ENCODE results near the gene TEX30. TPM values are rescaled to one million over a fixed set of nuclear protein-coding genes. Genes with fewer than 3 reads are reported as not detected.
A peak's percentile ranks its signal among the peaks of the same experiment; 100 is the strongest.

Gene TEX30
- total RNA-seq, result 6.8 TPM

DNA sequence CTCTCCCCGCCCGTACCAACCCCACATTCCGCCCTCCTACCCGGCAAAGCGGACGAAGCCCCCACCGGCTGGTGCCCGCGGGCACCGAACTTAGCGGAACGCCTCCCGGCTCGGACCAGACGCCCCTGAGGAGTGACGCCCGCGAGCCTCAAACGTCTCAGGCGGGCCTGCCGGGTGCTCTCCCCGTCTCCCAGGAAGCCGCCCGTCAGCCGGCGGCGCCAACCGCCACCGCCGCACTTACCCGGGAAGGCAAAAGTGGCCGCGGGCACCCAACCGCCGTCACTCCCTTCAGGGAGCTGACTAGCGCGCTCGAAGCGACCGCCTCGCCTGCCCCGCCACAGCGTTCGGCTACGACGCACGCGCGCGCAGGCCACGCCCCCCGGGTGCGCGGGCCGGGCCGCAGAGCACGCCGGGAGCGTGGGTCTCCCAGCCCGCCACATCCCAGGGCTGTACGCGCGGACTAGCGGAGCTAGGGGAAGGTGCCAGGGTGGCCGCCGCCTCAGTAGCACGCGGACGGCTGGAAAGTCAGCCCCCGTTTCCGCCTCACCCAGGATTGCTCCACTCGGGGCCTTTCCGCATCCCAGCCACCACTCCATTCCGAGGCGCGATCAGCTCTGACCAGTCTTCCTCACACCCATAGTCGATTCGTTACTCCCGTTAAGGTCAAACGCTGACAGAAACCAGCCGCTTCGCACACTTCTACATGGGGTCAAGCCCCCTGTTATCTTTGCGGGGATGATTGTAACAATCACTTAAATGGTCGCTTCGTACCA lies at the start of gene TEX30:
Gene TEX30 (minus strand): TSS at position 346 of the 773 bp plus-strand sequence. CDS start 3,760 bp downstream, outside the sequence.
- intact Hi-C loops (cut with DNase I), result loop anchor here (10.0 kb wide), 1 partner anchor 179 kb away; the partner anchor contains the start of gene TPP2
- peak; percentile 98 for ATAC-seq
- DNase-seq (ENCODE audit: low spot score), result peak; percentile 89

DNA sequence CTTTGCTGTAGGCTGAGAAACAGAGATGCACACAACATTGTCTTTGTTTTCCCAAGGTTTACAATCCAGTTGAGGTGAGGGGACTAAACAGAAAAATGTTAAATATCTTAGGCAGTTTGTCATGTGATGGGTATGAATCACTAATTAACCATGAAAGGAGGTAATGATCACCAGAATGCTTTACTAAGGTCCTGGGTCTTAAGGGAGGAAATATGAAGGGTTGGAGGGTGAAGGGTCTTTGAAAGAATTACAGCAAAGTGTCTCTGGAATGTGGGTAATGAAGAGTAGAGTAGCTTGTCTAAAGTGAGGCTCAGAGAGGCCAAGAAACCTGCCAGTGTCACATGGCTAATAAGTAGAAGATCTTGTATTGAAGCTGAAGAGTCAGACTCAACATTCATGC lies 44.3 kb upstream of the TEX30 start:
- intact Hi-C loops (cut with DNase I), result no loop called here
- ATAC-seq, result no peak
- DNase-seq (ENCODE audit: low spot score), result no peak

DNA sequence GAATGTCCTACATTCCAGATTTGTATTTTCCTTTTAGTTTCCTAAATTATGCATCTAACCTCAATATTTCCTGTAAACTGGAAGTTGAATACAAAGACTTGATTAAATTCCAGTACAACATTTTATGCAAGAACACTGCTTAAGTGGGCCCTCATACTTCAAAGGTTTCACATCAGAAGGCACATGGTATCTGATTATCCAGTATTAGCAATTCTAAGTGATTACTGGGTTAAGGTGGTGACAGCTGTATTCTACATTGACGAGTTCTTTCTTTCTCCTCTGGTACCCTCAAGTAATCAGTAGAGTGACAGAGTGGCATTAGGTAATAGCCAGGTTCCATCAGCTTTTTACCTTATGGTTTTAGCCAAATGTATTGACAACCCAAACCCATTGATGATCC lies 43.7 kb upstream of the TEX30 start:
- ATAC-seq, result no peak
- intact Hi-C loops (cut with DNase I), result no loop called here
- no peak for DNase-seq (ENCODE audit: low spot score)

DNA sequence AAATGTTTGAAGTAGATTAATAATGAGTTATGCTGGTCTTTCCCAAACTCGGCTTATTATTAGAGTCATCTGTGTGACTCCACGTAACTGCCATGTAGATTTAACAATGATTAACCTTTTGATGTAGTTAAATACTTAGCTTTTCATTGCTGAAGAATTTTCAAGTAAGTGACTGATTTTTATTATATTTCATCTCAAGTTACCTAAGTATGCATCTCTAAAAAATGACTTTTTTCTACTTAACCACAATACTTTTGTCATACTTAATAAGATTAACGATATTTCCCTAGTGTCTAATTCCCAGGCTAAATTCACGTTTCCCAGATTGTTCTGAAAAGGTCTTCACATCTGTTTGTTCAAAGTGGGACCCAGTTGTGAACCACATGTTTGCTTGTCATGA lies 43.1 kb upstream of the TEX30 start:
- DNase-seq (ENCODE audit: low spot score) (no peak), ATAC-seq (no peak)
- intact Hi-C loops (cut with DNase I), result no loop called here

DNA sequence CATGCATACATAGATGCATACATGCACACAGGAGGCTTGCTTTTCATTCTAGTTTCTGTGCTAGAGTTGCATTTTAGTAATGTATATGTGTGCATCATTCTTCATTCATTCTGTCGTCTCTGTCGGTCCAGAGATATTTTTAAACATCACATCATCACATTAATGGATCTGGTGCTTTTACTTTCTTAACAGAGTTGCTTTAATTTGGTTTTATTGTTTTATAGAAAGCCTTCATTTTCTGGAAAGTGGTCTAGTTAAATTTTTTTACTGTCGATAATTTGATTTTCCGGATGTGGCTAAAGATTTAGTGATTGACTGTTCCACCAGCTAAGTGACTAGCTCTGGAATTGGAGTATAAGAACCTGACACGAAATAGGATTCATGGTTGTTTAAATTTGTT lies 42.2 kb upstream of the TEX30 start:
- no peak for ATAC-seq
- intact Hi-C loops (cut with DNase I), result no loop called here

DNA sequence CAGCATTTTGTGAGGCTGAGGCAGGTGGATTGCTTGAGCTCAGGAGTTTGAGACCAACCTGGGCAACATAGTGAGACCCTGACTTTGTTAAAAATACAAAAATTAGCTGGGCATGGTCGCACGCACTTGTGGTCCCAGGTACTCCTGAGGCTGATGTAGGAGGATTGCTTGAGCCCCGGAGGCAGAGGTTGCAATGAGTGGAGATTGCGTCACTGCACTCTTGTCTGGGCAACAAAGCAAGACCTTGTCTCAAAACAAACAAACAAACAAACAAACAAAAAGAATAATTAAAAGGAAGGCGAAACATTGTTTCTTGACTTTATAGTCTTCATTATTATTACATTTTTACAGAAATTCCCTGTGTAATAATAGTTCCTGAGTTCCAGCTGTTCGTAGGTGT lies 41.2 kb upstream of the TEX30 start:
- DNase-seq (ENCODE audit: low spot score) (no peak), ATAC-seq (no peak)
- intact Hi-C loops (cut with DNase I), result no loop called here

More for the DNA sequence above, 42.2 kb upstream of the TEX30 start:
- no peak for DNase-seq (ENCODE audit: low spot score)

DNA sequence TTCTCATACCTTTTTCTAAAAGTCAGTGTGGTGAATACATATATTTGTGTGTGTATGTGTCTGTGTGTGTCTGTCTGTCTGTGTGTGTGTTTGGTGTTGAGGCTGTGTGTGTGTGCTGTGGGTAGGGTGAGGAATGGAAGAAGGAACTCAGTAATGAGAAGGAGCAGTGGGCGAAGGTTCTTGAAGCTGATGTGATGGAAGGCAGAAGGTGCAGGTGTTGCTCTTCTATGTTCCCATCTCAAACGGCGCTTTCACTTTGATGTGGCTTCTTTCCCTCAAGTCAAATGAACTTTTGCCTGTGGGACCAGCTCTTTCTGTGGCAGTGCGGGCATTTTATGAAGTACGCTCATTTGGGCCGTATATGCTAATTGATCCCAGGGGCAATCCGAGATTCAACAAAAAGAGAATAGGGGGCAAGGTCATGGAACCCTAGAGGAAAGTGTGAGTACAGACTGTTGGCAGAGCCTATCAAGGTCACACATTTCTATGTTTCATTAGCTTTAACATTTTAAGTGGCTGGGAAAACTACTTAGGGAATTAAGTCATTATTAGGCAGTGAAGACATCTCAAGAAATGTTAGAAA lies 40.5 kb upstream of the TEX30 start:
- DNase-seq (ENCODE audit: low spot score) (no peak), ATAC-seq (no peak)
- intact Hi-C loops (cut with DNase I), result no loop called here

DNA sequence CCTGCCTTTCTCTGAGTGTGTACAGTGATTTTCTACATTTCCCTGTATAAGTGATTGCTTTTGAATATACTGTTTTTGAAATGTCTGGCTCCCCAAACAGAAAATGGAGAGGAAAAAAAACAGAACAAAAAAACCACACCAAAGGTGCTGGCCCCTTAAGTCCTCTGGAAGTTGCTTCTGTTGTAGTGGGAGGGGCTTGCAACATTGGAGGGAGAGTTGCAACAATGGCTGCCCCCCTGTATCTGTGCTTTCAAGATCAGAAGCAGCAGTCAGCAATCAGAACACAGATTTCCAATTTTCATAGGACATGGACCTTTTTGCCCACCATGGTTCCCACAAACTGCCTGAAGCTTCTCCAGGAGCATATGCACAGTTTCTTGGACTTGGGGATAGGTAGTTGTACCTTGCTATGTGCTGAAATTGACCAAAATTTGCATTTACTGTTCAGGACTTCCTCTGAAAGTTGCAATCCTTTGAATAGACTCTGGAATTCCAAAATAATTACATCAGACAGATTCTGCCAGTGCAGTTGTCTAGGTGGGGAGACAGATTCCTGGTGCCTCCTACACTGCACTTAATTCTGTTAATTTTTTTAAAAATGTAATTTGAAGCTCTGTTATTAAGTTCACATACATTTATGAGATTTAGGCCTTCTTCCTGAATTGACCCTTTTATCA lies 39.2 kb upstream of the TEX30 start:
- ATAC-seq (no peak), DNase-seq (ENCODE audit: low spot score) (no peak)

DNA sequence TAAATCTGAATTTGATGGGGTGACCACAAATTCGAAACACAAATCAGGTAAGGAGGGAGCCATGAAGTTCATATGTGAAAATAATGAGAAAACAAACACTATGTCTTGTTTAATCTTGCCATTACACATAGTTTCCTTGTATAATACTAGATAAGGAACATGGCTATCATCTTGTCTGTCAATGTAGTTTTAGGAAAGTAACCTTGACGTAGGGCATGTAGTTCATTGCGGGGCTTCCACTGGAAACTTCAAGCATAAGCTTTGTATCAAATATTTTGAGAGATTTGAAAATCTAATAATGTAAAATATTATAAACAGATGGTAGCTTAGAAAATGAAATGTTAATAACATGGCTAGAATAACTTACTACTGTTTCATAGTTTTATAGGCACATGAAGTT lies 34.1 kb upstream of the TEX30 start:
- DNase-seq (ENCODE audit: low spot score) (no peak), ATAC-seq (no peak)
- intact Hi-C loops (cut with DNase I), result no loop called here

More for the DNA sequence above, 39.2 kb upstream of the TEX30 start:
- intact Hi-C loops (cut with DNase I), result no loop called here

DNA sequence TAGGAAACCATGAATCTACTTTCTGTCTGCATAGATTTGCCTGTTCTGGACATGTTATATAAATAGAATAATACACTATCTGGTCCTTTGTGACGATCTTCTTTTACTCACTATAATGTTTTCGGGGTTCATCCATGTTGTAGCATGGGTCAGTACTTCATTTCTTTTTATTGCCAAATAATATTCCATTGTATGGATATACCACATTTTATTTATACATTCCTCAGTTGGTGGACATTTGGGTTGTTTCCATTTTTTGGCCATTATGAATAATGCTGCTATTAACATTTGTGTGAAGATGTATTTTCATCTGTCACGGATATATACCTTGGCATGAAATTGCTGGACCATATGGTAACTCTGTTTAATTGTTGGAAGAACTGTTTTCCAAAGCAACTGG lies 32.1 kb upstream of the TEX30 start:
- intact Hi-C loops (cut with DNase I), result no loop called here
- ATAC-seq (no peak), DNase-seq (ENCODE audit: low spot score) (no peak)

DNA sequence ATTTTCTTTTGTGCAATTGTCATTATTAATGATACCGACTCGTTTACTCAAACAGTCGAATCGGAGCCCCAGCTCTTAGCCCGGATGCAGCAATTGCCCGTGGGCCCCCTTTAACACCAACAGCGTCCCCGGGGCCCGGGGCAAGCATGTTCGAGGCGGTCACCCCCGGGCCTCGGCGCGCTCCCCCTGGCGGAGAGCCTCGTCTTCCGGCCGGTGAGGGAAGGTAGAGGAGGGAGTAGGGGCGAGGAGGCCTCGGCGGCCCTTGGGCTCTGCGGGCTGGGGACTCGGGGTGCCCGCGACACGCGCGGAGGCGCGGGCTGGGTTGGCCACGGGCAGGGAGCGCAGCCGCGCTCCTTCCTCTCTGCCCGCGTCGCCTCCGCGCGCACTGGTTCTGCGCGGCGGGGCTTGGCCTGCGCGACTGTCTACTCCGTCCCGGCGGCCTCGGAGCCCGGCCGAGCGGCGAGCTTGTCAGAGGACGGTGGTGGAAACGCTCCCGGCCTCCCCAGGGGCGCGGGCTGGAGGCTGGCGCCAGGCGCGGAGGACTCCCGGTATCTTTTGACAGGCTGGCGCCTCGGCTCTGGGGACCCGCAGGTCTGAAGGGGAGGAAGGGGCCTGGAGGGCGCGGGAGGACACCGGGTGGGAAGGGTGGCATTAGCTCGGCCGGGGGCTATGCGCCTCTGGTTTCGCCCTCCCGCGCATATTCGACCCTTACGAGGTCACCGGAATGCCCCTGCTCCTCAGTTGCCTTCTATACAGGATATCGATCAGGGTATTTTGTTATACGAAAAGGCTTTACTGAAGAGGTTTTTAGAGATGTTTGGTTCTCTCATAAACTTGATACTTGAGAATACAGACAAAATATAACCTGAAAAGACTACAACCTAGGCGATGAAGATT lies 26.8 kb upstream of the TEX30 start:
- ATAC-seq, result peak; percentile 85
- DNase-seq (ENCODE audit: low spot score), result peak; percentile 89
- intact Hi-C loops (cut with DNase I), result no loop called here

DNA sequence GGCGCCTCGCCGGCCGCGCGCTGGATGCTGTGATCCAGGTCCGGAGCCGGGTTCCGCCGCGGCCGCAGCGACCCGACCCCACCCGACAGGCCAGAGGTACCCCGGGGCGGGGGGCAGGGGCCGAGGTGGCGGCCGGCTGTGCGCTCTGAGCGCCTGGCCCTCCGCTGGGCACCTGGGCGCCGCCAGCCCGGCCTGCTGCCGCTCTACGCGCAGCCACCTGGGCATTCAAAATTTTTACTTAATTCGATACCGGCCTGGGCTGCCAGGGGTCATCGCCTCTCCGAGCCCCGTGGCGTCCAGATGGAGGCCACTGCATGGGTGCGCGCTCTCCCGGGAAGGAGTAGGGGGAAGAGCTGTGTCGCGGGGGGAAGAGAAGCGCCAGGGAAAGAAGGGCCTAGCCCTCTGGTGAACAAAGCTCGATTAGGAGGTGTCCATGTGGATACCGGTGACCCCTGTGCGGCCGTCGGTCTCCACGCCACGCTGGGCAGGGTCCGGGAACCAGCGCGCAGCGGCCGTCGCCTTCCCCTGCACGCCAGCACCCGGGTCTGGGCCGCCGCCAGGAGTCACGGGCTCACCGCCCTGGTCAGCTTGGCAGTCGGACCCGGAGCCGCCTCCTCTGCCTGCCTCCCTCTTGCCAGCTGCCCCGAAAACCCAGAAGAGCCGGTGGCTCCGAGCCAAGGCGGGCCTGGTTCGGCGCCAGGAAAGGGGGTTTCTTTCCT lies 26.0 kb upstream of the TEX30 start:
- ATAC-seq, result peak; percentile 57
- DNase-seq (ENCODE audit: low spot score), result peak; percentile 65
- intact Hi-C loops (cut with DNase I), result no loop called here

DNA sequence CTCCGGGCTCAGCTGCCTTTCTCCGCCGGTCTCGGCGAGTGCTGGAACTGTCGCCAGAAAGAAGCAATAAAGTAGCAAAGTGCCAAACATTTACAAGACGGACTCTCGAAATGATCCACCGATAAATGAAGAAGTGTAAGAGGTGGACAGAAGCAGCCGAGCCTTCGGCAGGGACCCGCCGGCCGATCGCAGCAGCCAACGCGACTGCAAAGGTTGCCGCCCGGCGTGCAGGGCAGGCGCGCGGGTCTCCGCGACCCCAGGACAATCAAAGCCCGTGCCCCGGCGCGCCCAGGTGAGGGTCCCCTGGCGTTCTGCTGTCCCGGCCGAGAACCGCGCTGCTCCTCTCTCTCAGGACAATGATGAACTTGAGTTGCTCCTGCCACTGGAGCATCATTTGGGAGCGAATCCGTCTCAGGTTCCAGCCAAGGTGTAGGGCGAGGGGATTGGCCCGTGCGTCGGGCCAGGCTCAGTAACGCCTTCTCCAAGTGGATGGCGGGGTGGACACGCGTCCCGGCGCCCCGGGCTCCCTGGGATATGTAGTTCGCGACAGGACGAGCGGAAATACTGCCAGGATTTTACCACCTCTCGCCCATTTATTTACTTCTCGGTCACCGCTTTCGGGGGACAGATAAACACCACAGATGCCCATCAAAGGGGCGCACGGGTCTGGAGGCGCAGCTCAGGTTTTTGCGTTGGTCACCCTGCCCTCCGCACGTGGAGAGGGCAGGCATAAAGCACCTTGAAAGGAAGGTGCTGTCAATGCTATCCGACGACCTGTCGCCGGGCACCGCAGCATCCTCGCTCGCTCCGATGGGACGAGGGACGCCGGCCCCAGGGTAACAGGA lies 25.2 kb upstream of the TEX30 start, which contains the start of the genes BIVM and POGLUT2:
Gene BIVM (plus strand): TSS at position 539 of the 845 bp plus-strand sequence. CDS start 8,149 bp downstream, outside the sequence.
Gene POGLUT2 (minus strand): TSS at position 396 of the 845 bp plus-strand sequence. CDS start 306 bp downstream, at position 90.
- intact Hi-C loops (cut with DNase I), result no loop called here
- ATAC-seq (peak; percentile 98), DNase-seq (ENCODE audit: low spot score) (peak; percentile 93)

DNA sequence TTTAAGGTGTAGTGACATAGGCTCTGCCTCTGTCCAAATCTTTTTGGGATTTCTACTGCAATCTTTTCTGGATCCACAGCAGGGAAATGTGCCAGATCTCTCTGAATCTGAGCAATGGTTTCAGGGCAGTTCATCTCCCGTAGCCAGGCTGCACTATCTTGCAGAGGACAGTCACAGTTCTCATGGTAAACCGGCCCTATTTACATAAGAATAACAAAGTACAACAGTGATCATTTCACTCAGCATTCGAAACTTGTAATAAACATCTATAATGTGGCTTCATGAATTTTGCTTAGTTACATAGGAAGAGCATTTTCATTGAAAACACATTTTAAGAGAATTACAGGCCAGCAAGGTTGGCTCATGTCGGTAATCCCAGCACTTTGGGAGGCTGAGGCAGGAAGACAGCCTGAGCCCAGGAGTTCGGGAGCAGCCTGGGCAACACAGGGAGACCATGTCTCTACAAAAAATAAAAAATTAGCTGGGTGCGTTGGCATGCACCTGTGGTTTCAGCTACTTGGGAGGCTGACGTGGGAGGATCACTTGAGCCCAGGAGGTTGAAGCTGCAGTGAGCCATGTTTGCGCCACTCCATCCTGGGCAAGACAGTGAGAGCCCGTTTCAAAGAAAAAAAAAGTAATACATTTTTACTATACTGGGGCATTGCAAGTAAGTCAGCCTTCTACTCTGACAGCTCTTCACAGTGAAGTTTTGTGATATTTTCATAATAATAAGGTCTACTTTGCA lies 20.2 kb upstream of the TEX30 start:
- intact Hi-C loops (cut with DNase I), result no loop called here
- ATAC-seq, result no peak
- DNase-seq (ENCODE audit: low spot score), result no peak

DNA sequence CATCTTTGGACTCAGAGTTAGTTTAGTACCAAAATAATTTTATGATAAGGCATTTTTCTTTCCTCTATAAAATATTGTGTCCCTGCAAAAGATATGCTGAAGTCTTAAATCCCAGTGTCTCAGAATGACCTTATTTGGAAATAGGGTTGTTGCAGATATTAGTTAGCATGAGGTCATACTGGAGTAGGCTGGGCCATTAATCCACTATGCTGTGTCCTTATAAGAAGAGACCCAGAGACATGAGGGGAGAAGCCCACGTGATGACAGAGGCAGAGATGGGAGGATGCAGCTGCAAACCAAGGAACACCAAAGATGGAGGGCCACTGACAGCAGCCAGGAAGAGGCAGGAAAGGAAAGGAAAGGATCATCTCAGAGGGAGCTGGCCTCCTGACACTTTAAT lies 18.8 kb upstream of the TEX30 start:
- ATAC-seq (no peak), DNase-seq (ENCODE audit: low spot score) (no peak)
- intact Hi-C loops (cut with DNase I), result no loop called here

DNA sequence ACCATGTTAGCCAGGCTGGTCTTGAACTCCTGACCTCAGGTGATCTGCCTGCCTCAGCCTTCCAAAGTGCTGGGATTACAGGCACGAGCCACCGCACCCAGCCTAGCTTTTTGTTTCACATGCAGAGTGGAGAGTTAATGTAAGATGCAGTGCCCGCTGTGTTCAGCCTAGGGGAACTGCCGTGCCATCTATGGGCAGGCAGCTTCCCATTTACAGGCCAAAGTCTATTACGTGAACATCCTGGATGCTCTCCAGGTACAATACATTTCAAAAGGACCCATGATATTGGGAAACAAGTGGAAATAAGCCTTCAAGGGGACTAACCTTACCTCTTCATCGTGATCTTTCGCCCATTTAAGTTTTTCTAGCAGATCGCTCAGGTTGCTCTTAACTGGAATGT lies 15.1 kb upstream of the TEX30 start:
- ATAC-seq (no peak), DNase-seq (ENCODE audit: low spot score) (no peak)
- intact Hi-C loops (cut with DNase I), result no loop called here

DNA sequence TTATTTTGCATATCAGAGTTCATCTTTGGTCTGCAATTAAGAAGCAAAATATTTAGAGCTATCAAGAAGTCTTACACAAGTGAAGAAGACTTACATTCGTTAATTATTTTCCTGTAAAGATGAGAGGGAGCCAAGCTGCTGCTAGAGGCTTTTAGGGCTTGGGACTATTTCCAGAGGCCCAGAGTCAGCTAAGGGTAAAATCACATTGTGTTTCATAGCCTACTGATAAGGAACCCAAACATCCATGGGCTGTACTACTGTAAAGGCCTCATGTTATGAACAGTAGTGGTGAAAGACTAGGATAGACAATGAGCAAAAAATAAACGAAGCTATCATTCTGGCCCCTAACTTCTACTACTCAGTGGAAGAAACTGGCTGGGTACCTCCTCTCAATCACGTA lies 10.9 kb upstream of the TEX30 start:
- intact Hi-C loops (cut with DNase I), result no loop called here
- DNase-seq (ENCODE audit: low spot score), result no peak
- ATAC-seq, result no peak
